ENCODE results near the gene LGALS9. TPM values are rescaled to one million over a fixed set of nuclear protein-coding genes. Genes with fewer than 3 reads are reported as not detected.

Gene LGALS9
- polyA plus RNA-seq, 1 donor (not counting 4 experiments of a cell fraction or from before 2014, with no cell fraction given) = 0.94 TPM

GRCh38 chr17:27586203-27586721 lies 44.7 kb upstream of the LGALS9 start:
- Histone ChIP-seq H3K79me2 (ENCODE audit: control insufficient read depth, insufficient read depth, low read length) (no peaks in the 10 kb centered on the region), H3K27ac (ENCODE audit: control insufficient read depth, insufficient read depth, low read length) (no peak overlapping the region), H3K4me1 (ENCODE audit: control insufficient read depth, extremely low read depth, insufficient read depth, low read length) (no peaks in the 10 kb centered on the region), H4K20me1 (ENCODE audit: control insufficient read depth, extremely low read depth, insufficient read depth, low read length) (no peaks in the 10 kb centered on the region), H3K9me3 (ENCODE audit: control insufficient read depth, low read depth, low read length) (no peaks in the 10 kb centered on the region), H3K27me3 (ENCODE audit: control insufficient read depth, extremely low read depth, insufficient read depth, low read length) (no peaks in the 10 kb centered on the region), H3K4me3 (ENCODE audit: control insufficient read depth in 2 of 3, extremely low read depth in 1 of 3, insufficient read depth in 2 of 3, low read depth in 1 of 3, low read length in 3 of 3) (no peak overlapping the region), H2AFZ (ENCODE audit: control insufficient read depth, low read length) (no peak overlapping the region), H3K9ac (ENCODE audit: control insufficient read depth, extremely low read depth, insufficient read depth, low read length) (no peak overlapping the region), H3K9me1 (ENCODE audit: control insufficient read depth, extremely low read depth, insufficient read depth, low read length) (no peaks in the 10 kb centered on the region), H3K36me3 (ENCODE audit: control insufficient read depth in 2 of 2, extremely low read depth in 1 of 2, insufficient read depth in 2 of 2, low read length in 2 of 2) (no peaks in the 10 kb centered on the region), H3K4me2 (ENCODE audit: control insufficient read depth, extremely low read depth, insufficient read depth, low read depth, low read length) (no peak overlapping the region)
- DNase-seq (ENCODE audit: low read depth, low spot score) (no peak), FAIRE-seq (no peak)
- TF ChIP-seq EZH2 (IDR thresholded peaks at IDR 0.05; ENCODE audit: low read length) (no peak), CTCF (optimal IDR thresholded peaks at IDR 0.05 in 1 of 3, IDR thresholded peaks at IDR 0.05 in 1 of 3, conservative IDR thresholded peaks at IDR 0.05 in 1 of 3; ENCODE audit: extremely low read depth in 1 of 3, insufficient read depth in 2 of 3, low read length in 3 of 3) (no peak)
- dilution Hi-C loops (cut with MboI; ENCODE audit: extremely low pct_ligation_motif_present, low sequenced_read_pairs) = no loop called here

GRCh38 chr17:27588354-27588753 lies 42.6 kb upstream of the LGALS9 start:
- DNase-seq (ENCODE audit: low read depth, low spot score) = no peak
- FAIRE-seq = no peak
- Histone ChIP-seq H4K20me1 (ENCODE audit: control insufficient read depth, extremely low read depth, insufficient read depth, low read length) (no peaks in the 10 kb centered on the region), H3K4me2 (ENCODE audit: control insufficient read depth, extremely low read depth, insufficient read depth, low read depth, low read length) (no peak overlapping the region), H3K79me2 (ENCODE audit: control insufficient read depth, insufficient read depth, low read length) (no peaks in the 10 kb centered on the region), H2AFZ (ENCODE audit: control insufficient read depth, low read length) (no peak overlapping the region), H3K9me3 (ENCODE audit: control insufficient read depth, low read depth, low read length) (no peaks in the 10 kb centered on the region), H3K9me1 (ENCODE audit: control insufficient read depth, extremely low read depth, insufficient read depth, low read length) (no peaks in the 10 kb centered on the region), H3K27ac (ENCODE audit: control insufficient read depth, insufficient read depth, low read length) (no peak overlapping the region), H3K4me1 (ENCODE audit: control insufficient read depth, extremely low read depth, insufficient read depth, low read length) (no peaks in the 10 kb centered on the region), H3K4me3 (ENCODE audit: control insufficient read depth in 2 of 3, extremely low read depth in 1 of 3, insufficient read depth in 2 of 3, low read depth in 1 of 3, low read length in 3 of 3) (no peak overlapping the region), H3K9ac (ENCODE audit: control insufficient read depth, extremely low read depth, insufficient read depth, low read length) (no peak overlapping the region), H3K36me3 (ENCODE audit: control insufficient read depth in 2 of 2, extremely low read depth in 1 of 2, insufficient read depth in 2 of 2, low read length in 2 of 2) (no peaks in the 10 kb centered on the region), H3K27me3 (ENCODE audit: control insufficient read depth, extremely low read depth, insufficient read depth, low read length) (no peaks in the 10 kb centered on the region)
- TF ChIP-seq CTCF (optimal IDR thresholded peaks at IDR 0.05 in 1 of 3, IDR thresholded peaks at IDR 0.05 in 1 of 3, conservative IDR thresholded peaks at IDR 0.05 in 1 of 3; ENCODE audit: extremely low read depth in 1 of 3, insufficient read depth in 2 of 3, low read length in 3 of 3) (no peak), EZH2 (IDR thresholded peaks at IDR 0.05; ENCODE audit: low read length) (no peak)
- dilution Hi-C loops (cut with MboI; ENCODE audit: extremely low pct_ligation_motif_present, low sequenced_read_pairs) = no loop called here

Measured in keratinocyte (primary cell).